ENCODE results near the gene MAGI1. TPM values are rescaled to one million over a fixed set of nuclear protein-coding genes. Genes with fewer than 3 reads are reported as not detected.

Gene MAGI1
- total RNA-seq, 1 experiment from 2014 or later, result 38.6 TPM

DNA sequence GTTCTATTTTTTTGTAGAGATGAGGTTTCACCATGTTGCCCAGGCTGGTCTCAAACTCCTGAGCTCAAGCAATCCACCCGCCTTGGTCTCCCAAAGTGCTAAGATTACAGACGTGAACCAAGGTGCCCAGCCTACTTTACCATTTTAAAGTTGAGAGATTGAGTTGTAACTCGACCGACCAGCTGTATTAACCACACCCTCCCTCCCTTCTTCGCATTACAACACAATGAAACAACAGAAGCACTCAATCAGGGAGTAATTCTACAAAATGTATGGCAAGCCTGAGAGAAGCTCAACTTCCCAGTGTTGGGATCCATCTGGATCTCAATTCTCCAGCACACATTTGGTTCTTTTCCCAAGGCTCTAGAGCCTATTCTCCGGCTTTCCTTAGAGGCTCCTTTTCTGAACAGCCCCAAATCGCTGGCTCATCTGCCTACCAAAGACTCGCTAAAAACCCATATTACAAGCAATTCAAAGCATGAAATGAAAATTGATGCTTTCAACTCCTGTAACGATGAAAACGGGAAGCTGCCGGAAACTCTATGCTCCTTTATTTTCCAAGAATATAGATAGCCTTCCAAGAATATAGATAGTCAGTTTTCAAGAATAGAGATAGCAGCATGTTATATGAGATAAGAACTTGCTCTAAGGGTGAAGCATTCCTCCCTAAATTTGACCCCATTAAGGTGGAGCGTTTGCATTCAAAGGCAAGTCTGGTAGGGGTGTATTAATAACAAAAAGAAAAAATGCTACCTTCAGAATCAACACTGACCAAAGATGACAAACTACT is 450.9 kb downstream of the MAGI1 start:
- ATAC-seq, result no peak
- no peaks in the 10 kb centered on the region for H3K9me3 ChIP-seq (ENCODE audit: control insufficient read depth in 1 of 2, insufficient read depth in 1 of 2, low read depth in 1 of 2, low read length in 2 of 2)
- no peak overlapping the region for H3K9ac ChIP-seq (ENCODE audit: low read length)
- no peak overlapping the region for H2AFZ ChIP-seq (ENCODE audit: low read depth, low read length, poor library complexity, severe bottlenecking)
- no peaks in the 10 kb centered on the region for H3K36me3 ChIP-seq (ENCODE audit: control insufficient read depth in 1 of 2, insufficient read depth in 2 of 2, low read length in 2 of 2)
- H3K4me2 ChIP-seq (ENCODE audit: low read length), result no peak overlapping the region
- no peaks in the 10 kb centered on the region for H3K27me3 ChIP-seq (ENCODE audit: insufficient read depth, low read length)
- no peaks in the 10 kb centered on the region for H4K20me1 ChIP-seq (ENCODE audit: insufficient read depth)
- H3K4me1 ChIP-seq (ENCODE audit: control insufficient read depth in 1 of 2, insufficient read depth in 2 of 2, low read length in 2 of 2), result no peaks in the 10 kb centered on the region
- no peak overlapping the region for H3K27ac ChIP-seq (ENCODE audit: low read depth, low read length)
- intact Hi-C loops (cut with micrococcal nuclease), result no loop called here
- H3K4me3 ChIP-seq (replicated peaks in 1 of 2; ENCODE audit: low read depth in 1 of 2, low read length in 2 of 2), result no peak overlapping the region
- H3K9me2 ChIP-seq (ENCODE audit: insufficient read depth), result no peaks in the 10 kb centered on the region
- POLR2A ChIA-PET, result no interaction called here
- RAD21 ChIA-PET (ENCODE audit: low non-redundant PET in 1 of 2, low total read pairs in 2 of 2, uncharacterized antibody in 2 of 2, unreplicated experiment in 2 of 2), result no interaction called here
- TF ChIP-seq EGR1 (IDR thresholded peaks at IDR 0.05; ENCODE audit: low read depth), result no peak
- no peak for TF ChIP-seq SIN3A (IDR thresholded peaks at IDR 0.05; ENCODE audit: low read depth)
- TF ChIP-seq, protein P1, sequence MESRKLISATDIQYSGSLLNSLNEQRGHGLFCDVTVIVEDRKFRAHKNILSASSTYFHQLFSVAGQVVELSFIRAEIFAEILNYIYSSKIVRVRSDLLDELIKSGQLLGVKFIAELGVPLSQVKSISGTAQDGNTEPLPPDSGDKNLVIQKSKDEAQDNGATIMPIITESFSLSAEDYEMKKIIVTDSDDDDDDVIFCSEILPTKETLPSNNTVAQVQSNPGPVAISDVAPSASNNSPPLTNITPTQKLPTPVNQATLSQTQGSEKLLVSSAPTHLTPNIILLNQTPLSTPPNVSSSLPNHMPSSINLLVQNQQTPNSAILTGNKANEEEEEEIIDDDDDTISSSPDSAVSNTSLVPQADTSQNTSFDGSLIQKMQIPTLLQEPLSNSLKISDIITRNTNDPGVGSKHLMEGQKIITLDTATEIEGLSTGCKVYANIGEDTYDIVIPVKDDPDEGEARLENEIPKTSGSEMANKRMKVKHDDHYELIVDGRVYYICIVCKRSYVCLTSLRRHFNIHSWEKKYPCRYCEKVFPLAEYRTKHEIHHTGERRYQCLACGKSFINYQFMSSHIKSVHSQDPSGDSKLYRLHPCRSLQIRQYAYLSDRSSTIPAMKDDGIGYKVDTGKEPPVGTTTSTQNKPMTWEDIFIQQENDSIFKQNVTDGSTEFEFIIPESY (IDR thresholded peaks at IDR 0.05; ENCODE audit: extremely low read depth, insufficient replicate concordance, low read length), result no peak
- TF ChIP-seq CEBPB (IDR thresholded peaks at IDR 0.05; ENCODE audit: low read depth), result no peak
- TF ChIP-seq ZFX (IDR thresholded peaks at IDR 0.05), result no peak
- no peak for TF ChIP-seq ELF1 (IDR thresholded peaks at IDR 0.05; ENCODE audit: borderline replicate concordance, low read depth)
- no peak for TF ChIP-seq POLR2A (IDR thresholded peaks at IDR 0.05; ENCODE audit: borderline replicate concordance, extremely low read depth, insufficient read depth, insufficient read length)
- TF ChIP-seq SP1 (IDR thresholded peaks at IDR 0.05; ENCODE audit: low read depth), result no peak
- no peak for TF ChIP-seq ZNF274 (IDR thresholded peaks at IDR 0.05; ENCODE audit: low read depth, low read length)
- TF ChIP-seq, protein P2, sequence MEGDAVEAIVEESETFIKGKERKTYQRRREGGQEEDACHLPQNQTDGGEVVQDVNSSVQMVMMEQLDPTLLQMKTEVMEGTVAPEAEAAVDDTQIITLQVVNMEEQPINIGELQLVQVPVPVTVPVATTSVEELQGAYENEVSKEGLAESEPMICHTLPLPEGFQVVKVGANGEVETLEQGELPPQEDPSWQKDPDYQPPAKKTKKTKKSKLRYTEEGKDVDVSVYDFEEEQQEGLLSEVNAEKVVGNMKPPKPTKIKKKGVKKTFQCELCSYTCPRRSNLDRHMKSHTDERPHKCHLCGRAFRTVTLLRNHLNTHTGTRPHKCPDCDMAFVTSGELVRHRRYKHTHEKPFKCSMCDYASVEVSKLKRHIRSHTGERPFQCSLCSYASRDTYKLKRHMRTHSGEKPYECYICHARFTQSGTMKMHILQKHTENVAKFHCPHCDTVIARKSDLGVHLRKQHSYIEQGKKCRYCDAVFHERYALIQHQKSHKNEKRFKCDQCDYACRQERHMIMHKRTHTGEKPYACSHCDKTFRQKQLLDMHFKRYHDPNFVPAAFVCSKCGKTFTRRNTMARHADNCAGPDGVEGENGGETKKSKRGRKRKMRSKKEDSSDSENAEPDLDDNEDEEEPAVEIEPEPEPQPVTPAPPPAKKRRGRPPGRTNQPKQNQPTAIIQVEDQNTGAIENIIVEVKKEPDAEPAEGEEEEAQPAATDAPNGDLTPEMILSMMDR (IDR thresholded peaks at IDR 0.05 in 2 of 3, conservative IDR thresholded peaks at IDR 0.05 in 1 of 3; ENCODE audit: borderline replicate concordance in 1 of 3, insufficient read depth in 1 of 3, low read depth in 2 of 3, low read length in 2 of 3), result no peak
- no peak for TF ChIP-seq CBX3 (IDR thresholded peaks at IDR 0.05; ENCODE audit: low read depth)
- TF ChIP-seq FOSL1 (IDR thresholded peaks at IDR 0.05; ENCODE audit: low read depth), result no peak
- no peak for TF ChIP-seq SRF (IDR thresholded peaks at IDR 0.05; ENCODE audit: low read depth)
- TF ChIP-seq, protein P3, sequence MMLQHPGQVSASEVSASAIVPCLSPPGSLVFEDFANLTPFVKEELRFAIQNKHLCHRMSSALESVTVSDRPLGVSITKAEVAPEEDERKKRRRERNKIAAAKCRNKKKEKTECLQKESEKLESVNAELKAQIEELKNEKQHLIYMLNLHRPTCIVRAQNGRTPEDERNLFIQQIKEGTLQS (IDR thresholded peaks at IDR 0.05), result no peak
- TF ChIP-seq, protein P4, sequence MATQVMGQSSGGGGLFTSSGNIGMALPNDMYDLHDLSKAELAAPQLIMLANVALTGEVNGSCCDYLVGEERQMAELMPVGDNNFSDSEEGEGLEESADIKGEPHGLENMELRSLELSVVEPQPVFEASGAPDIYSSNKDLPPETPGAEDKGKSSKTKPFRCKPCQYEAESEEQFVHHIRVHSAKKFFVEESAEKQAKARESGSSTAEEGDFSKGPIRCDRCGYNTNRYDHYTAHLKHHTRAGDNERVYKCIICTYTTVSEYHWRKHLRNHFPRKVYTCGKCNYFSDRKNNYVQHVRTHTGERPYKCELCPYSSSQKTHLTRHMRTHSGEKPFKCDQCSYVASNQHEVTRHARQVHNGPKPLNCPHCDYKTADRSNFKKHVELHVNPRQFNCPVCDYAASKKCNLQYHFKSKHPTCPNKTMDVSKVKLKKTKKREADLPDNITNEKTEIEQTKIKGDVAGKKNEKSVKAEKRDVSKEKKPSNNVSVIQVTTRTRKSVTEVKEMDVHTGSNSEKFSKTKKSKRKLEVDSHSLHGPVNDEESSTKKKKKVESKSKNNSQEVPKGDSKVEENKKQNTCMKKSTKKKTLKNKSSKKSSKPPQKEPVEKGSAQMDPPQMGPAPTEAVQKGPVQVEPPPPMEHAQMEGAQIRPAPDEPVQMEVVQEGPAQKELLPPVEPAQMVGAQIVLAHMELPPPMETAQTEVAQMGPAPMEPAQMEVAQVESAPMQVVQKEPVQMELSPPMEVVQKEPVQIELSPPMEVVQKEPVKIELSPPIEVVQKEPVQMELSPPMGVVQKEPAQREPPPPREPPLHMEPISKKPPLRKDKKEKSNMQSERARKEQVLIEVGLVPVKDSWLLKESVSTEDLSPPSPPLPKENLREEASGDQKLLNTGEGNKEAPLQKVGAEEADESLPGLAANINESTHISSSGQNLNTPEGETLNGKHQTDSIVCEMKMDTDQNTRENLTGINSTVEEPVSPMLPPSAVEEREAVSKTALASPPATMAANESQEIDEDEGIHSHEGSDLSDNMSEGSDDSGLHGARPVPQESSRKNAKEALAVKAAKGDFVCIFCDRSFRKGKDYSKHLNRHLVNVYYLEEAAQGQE (IDR thresholded peaks at IDR 0.05; ENCODE audit: low read depth), result no peak
- CTCF ChIA-PET, result no interaction called here
- BruUV-seq (replicated peaks), result no TSS peak
- no peak for DNase-seq (ENCODE audit: low read depth, low spot score)
- H3K79me2 ChIP-seq (ENCODE audit: insufficient read depth, low read length), result no peaks in the 10 kb centered on the region
